Measurements from ENCODE around the gene PNPLA2.

PNPLA2 gene

GRCh38 chr11:868802-869201, 50.1 kb downstream of the PNPLA2 start:
- no peak overlapping the region for H3K4me3 ChIP-seq (ENCODE audit: insufficient read length, low read depth)
- no peaks in the 10 kb centered on the region for H3K9me3 ChIP-seq (ENCODE audit: insufficient read depth, low read length)
- peaks cover 48% of the 10 kb centered on the region for H3K4me1 ChIP-seq (ENCODE audit: insufficient read depth, insufficient read length)
- no peak for TF ChIP-seq SUZ12 (IDR thresholded peaks at IDR 0.05; ENCODE audit: extremely low read depth, insufficient read depth, insufficient read length)
- no peak for TF ChIP-seq YY1 (IDR thresholded peaks at IDR 0.05; ENCODE audit: insufficient read depth, insufficient read length)
- no peak for TF ChIP-seq ZNF274 (IDR thresholded peaks at IDR 0.05; ENCODE audit: low read depth, low read length)
- peaks cover 67% of the 10 kb centered on the region for H3K36me3 ChIP-seq (ENCODE audit: insufficient read depth, insufficient read length, low read length)
- DNase-seq (ENCODE audit: low read depth, low spot score): no peak
- H3K27me3 ChIP-seq (ENCODE audit: insufficient read depth, insufficient read length): no peaks in the 10 kb centered on the region
- H3K9ac ChIP-seq (ENCODE audit: insufficient read length, low read depth): no peak overlapping the region

- TF ChIP-seq SUZ12 (IDR thresholded peaks at IDR 0.05; ENCODE audit: extremely low read depth, insufficient read depth, insufficient read length) (no peak), YY1 (IDR thresholded peaks at IDR 0.05; ENCODE audit: insufficient read depth, insufficient read length) (no peak), ZNF274 (IDR thresholded peaks at IDR 0.05; ENCODE audit: low read depth, low read length) (no peak)
- H3K4me1 ChIP-seq (ENCODE audit: insufficient read depth, insufficient read length): peaks cover 40% of the 10 kb centered on the region
- no peaks in the 10 kb centered on the region for H3K27me3 ChIP-seq (ENCODE audit: insufficient read depth, insufficient read length)
- DNase-seq (ENCODE audit: low read depth, low spot score): no peak
- no peak overlapping the region for H3K4me3 ChIP-seq (ENCODE audit: insufficient read length, low read depth)
- peaks cover 65% of the 10 kb centered on the region for H3K36me3 ChIP-seq (ENCODE audit: insufficient read depth, insufficient read length, low read length)
- no peaks in the 10 kb centered on the region for H3K9me3 ChIP-seq (ENCODE audit: insufficient read depth, low read length)
- no peak overlapping the region for H3K9ac ChIP-seq (ENCODE audit: insufficient read length, low read depth)
Observed at GRCh38 chr11:869399-870126, 50.8 kb downstream of the PNPLA2 start.

DNA sequence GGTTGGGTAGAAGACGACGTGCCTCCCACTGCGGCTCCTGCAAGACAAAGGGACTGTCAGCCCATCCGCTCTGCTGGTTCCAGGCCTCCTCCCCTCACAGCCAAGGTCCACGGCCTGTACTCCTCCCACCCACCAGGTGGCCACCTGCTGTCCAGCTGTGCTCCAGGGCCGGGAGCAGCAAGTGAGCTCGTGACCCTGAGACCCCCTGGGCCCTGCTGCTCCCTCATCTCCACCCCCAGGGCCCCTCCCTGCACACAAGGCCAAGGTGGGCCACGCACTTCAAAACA, 51.4 kb downstream of the PNPLA2 start:
- no peak for TF ChIP-seq ZNF274 (IDR thresholded peaks at IDR 0.05; ENCODE audit: low read depth, low read length)
- TF ChIP-seq SUZ12 (IDR thresholded peaks at IDR 0.05; ENCODE audit: extremely low read depth, insufficient read depth, insufficient read length): no peak
- no peak for DNase-seq (ENCODE audit: low read depth, low spot score)
- H3K4me3 ChIP-seq (ENCODE audit: insufficient read length, low read depth): no peak overlapping the region
- peaks cover 66% of the 10 kb centered on the region for H3K36me3 ChIP-seq (ENCODE audit: insufficient read depth, insufficient read length, low read length)
- H3K9me3 ChIP-seq (ENCODE audit: insufficient read depth, low read length): no peaks in the 10 kb centered on the region
- H3K9ac ChIP-seq (ENCODE audit: insufficient read length, low read depth): peak overlapping the region; percentile 53
- no peaks in the 10 kb centered on the region for H3K27me3 ChIP-seq (ENCODE audit: insufficient read depth, insufficient read length)
- H3K4me1 ChIP-seq (ENCODE audit: insufficient read depth, insufficient read length): peaks cover 39% of the 10 kb centered on the region

- peak overlapping the region; percentile 53 for H3K9ac ChIP-seq (ENCODE audit: insufficient read length, low read depth)
- peaks cover 36% of the 10 kb centered on the region for H3K4me1 ChIP-seq (ENCODE audit: insufficient read depth, insufficient read length)
- DNase-seq (ENCODE audit: low read depth, low spot score): no peak
- H3K36me3 ChIP-seq (ENCODE audit: insufficient read depth, insufficient read length, low read length): peaks cover 67% of the 10 kb centered on the region
- H3K27me3 ChIP-seq (ENCODE audit: insufficient read depth, insufficient read length): no peaks in the 10 kb centered on the region
- H3K9me3 ChIP-seq (ENCODE audit: insufficient read depth, low read length): no peaks in the 10 kb centered on the region
- TF ChIP-seq SUZ12 (IDR thresholded peaks at IDR 0.05; ENCODE audit: extremely low read depth, insufficient read depth, insufficient read length) (no peak), YY1 (IDR thresholded peaks at IDR 0.05; ENCODE audit: insufficient read depth, insufficient read length) (no peak), ZNF274 (IDR thresholded peaks at IDR 0.05; ENCODE audit: low read depth, low read length) (no peak)
- no peak overlapping the region for H3K4me3 ChIP-seq (ENCODE audit: insufficient read length, low read depth)
Observed at GRCh38 chr11:870418-870817, 51.7 kb downstream of the PNPLA2 start.

DNA sequence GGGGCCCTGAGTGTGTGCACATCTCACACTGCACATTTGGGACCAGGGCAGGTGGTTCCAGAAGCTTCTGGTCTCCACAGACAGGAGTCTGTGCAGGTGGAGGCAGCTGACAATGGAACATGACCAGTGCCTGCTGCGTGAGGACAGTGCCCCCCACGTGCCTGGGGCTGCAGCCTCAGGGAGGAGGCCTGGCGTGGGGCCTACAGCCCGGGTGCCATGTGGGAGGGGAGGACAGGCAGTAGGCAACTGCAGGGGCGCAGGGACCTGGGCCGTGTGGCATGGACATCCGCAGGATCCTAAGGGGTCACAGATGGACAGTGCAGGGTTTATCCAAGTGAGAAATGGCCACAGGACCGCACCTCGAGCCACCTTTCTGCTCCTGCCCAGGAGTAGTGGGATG, 52.8 kb downstream of the PNPLA2 start:
- peak overlapping the region; percentile 46 for H3K9ac ChIP-seq (ENCODE audit: insufficient read length, low read depth)
- no peak for DNase-seq (ENCODE audit: low read depth, low spot score)
- H3K36me3 ChIP-seq (ENCODE audit: insufficient read depth, insufficient read length, low read length): peaks cover 66% of the 10 kb centered on the region
- no peaks in the 10 kb centered on the region for H3K9me3 ChIP-seq (ENCODE audit: insufficient read depth, low read length)
- H3K4me3 ChIP-seq (ENCODE audit: insufficient read length, low read depth): no peak overlapping the region
- no peaks in the 10 kb centered on the region for H3K27me3 ChIP-seq (ENCODE audit: insufficient read depth, insufficient read length)
- peaks cover 31% of the 10 kb centered on the region for H3K4me1 ChIP-seq (ENCODE audit: insufficient read depth, insufficient read length)
- no peak for TF ChIP-seq SUZ12 (IDR thresholded peaks at IDR 0.05; ENCODE audit: extremely low read depth, insufficient read depth, insufficient read length)
- no peak for TF ChIP-seq YY1 (IDR thresholded peaks at IDR 0.05; ENCODE audit: insufficient read depth, insufficient read length)
- no peak for TF ChIP-seq ZNF274 (IDR thresholded peaks at IDR 0.05; ENCODE audit: low read depth, low read length)

- Histone ChIP-seq H3K4me1 (ENCODE audit: insufficient read depth, insufficient read length) (peaks cover 25% of the 10 kb centered on the region), H3K36me3 (ENCODE audit: insufficient read depth, insufficient read length, low read length) (peaks cover 66% of the 10 kb centered on the region), H3K9me3 (ENCODE audit: insufficient read depth, low read length) (no peaks in the 10 kb centered on the region), H3K4me3 (ENCODE audit: insufficient read length, low read depth) (no peak overlapping the region), H3K27me3 (ENCODE audit: insufficient read depth, insufficient read length) (no peaks in the 10 kb centered on the region), H3K9ac (ENCODE audit: insufficient read length, low read depth) (no peak overlapping the region)
- TF ChIP-seq YY1 (IDR thresholded peaks at IDR 0.05; ENCODE audit: insufficient read depth, insufficient read length): no peak
- TF ChIP-seq ZNF274 (IDR thresholded peaks at IDR 0.05; ENCODE audit: low read depth, low read length): no peak
- TF ChIP-seq SUZ12 (IDR thresholded peaks at IDR 0.05; ENCODE audit: extremely low read depth, insufficient read depth, insufficient read length): no peak
- DNase-seq (ENCODE audit: low read depth, low spot score): no peak
Observed at GRCh38 chr11:872799-873198, 54.1 kb downstream of the PNPLA2 start.

DNA sequence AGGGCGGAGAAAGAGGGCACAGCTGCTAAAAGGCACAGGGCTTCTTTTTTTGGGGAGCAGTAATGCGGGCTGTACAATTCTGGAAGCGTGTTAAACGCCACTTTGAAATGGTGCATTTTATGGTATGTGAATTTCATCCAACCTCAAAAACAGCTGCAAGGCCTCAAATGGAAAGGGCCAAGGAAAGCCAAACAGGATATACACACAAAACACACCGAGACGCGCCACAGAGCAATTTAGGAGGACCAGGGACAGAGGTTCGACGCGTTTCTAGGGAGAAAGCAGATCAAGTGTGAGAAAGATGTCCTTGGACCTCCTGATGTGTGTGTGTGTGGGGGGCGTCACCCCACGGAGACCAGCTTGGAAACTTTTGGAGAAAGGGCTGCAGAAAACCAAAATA, 55.0 kb downstream of the PNPLA2 start:
- no peaks in the 10 kb centered on the region for H3K9me3 ChIP-seq (ENCODE audit: insufficient read depth, low read length)
- H3K4me3 ChIP-seq (ENCODE audit: insufficient read length, low read depth): no peak overlapping the region
- no peaks in the 10 kb centered on the region for H3K27me3 ChIP-seq (ENCODE audit: insufficient read depth, insufficient read length)
- H3K9ac ChIP-seq (ENCODE audit: insufficient read length, low read depth): peak overlapping the region; percentile 2
- DNase-seq (ENCODE audit: low read depth, low spot score): no peak
- H3K4me1 ChIP-seq (ENCODE audit: insufficient read depth, insufficient read length): peaks cover 25% of the 10 kb centered on the region
- H3K36me3 ChIP-seq (ENCODE audit: insufficient read depth, insufficient read length, low read length): peaks cover 63% of the 10 kb centered on the region
- TF ChIP-seq ZNF274 (IDR thresholded peaks at IDR 0.05; ENCODE audit: low read depth, low read length) (no peak), YY1 (IDR thresholded peaks at IDR 0.05; ENCODE audit: insufficient read depth, insufficient read length) (no peak), SUZ12 (IDR thresholded peaks at IDR 0.05; ENCODE audit: extremely low read depth, insufficient read depth, insufficient read length) (no peak)

All from NT2/D1 (cell line).